Measurements from ENCODE around the gene ADAMTS2.

- TF ChIP-seq, protein P1, sequence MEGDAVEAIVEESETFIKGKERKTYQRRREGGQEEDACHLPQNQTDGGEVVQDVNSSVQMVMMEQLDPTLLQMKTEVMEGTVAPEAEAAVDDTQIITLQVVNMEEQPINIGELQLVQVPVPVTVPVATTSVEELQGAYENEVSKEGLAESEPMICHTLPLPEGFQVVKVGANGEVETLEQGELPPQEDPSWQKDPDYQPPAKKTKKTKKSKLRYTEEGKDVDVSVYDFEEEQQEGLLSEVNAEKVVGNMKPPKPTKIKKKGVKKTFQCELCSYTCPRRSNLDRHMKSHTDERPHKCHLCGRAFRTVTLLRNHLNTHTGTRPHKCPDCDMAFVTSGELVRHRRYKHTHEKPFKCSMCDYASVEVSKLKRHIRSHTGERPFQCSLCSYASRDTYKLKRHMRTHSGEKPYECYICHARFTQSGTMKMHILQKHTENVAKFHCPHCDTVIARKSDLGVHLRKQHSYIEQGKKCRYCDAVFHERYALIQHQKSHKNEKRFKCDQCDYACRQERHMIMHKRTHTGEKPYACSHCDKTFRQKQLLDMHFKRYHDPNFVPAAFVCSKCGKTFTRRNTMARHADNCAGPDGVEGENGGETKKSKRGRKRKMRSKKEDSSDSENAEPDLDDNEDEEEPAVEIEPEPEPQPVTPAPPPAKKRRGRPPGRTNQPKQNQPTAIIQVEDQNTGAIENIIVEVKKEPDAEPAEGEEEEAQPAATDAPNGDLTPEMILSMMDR (conservative IDR thresholded peaks at IDR 0.05; ENCODE audit: low read depth, low read length) = no peak
- TF ChIP-seq POLR2A (IDR thresholded peaks at IDR 0.05; ENCODE audit: low read depth, low read length) (no peak), SMC3 (IDR thresholded peaks at IDR 0.05; ENCODE audit: low read depth, low read length) (no peak), RAD21 (IDR thresholded peaks at IDR 0.05; ENCODE audit: low read length) (no peak), MAFK (IDR thresholded peaks at IDR 0.05; ENCODE audit: low read depth, low read length) (no peak), MXI1 (IDR thresholded peaks at IDR 0.05; ENCODE audit: borderline replicate concordance, low read depth, low read length) (no peak), CEBPB (IDR thresholded peaks at IDR 0.05; ENCODE audit: low read depth, low read length) (no peak), MAZ (IDR thresholded peaks at IDR 0.05; ENCODE audit: borderline replicate concordance, low read depth, low read length) (no peak), ELK1 (IDR thresholded peaks at IDR 0.05; ENCODE audit: borderline replicate concordance, low read depth, low read length) (no peak), FOS (IDR thresholded peaks at IDR 0.05; ENCODE audit: low read depth, low read length) (no peak), RCOR1 (IDR thresholded peaks at IDR 0.05; ENCODE audit: insufficient replicate concordance, low read length) (no peak)
Measured at GRCh38 chr5:179151286-179152118, 193.8 kb downstream of the ADAMTS2 start.
